ENCODE data around the gene PRODH. TPM values are rescaled to one million over a fixed set of nuclear protein-coding genes. Genes with fewer than 3 reads are reported as not detected.

Gene PRODH
- total RNA-seq (ENCODE audit: low replicate concordance), result 16.1 and 19.0 TPM in 2 replicates
- long read RNA-seq, result 0 reads

- no peak for TF ChIP-seq CTCF (conservative IDR thresholded peaks at IDR 0.05)
- Mint-ChIP-seq H3K4me1 (ENCODE audit: unreplicated experiment) (no peaks in the 10 kb centered on the region), H3K36me3 (no peaks in the 10 kb centered on the region), H3K4me3 (no peak within 1 kb of the TSS), H3K27me3 (no peaks in the 10 kb centered on the region), H3K9me3 (no peaks in the 10 kb centered on the region), H3K27ac (no peak within 1 kb of the TSS)
- DNase-seq (ENCODE audit: extremely low spot score, unreplicated experiment), result no peak
Measured at GRCh38 chr22:18935889-18936529, at the start of gene PRODH. TSS of gene PRODH (minus strand) at chr22:18936293. CDS start at chr22:18936287, 6 bp downstream.

GRCh38 chr22:18985780-18986179, 49.7 kb upstream of the PRODH start:
- Mint-ChIP-seq H3K4me3 (no peak overlapping the region), H3K9me3 (no peaks in the 10 kb centered on the region), H3K36me3 (no peaks in the 10 kb centered on the region), H3K4me1 (ENCODE audit: unreplicated experiment) (no peaks in the 10 kb centered on the region), H3K27me3 (no peaks in the 10 kb centered on the region), H3K27ac (no peak overlapping the region)
- DNase-seq (ENCODE audit: extremely low spot score, unreplicated experiment), result no peak
- no peak for TF ChIP-seq CTCF (conservative IDR thresholded peaks at IDR 0.05)

GRCh38 chr22:18984564-18984963, 48.5 kb upstream of the PRODH start:
- Mint-ChIP-seq H3K27me3 (no peaks in the 10 kb centered on the region), H3K9me3 (no peaks in the 10 kb centered on the region), H3K27ac (no peak overlapping the region), H3K4me3 (no peak overlapping the region), H3K4me1 (ENCODE audit: unreplicated experiment) (no peaks in the 10 kb centered on the region), H3K36me3 (no peaks in the 10 kb centered on the region)
- no peak for TF ChIP-seq CTCF (conservative IDR thresholded peaks at IDR 0.05)
- DNase-seq (ENCODE audit: extremely low spot score, unreplicated experiment), result peak; percentile 57

- Mint-ChIP-seq H3K27me3 (no peaks in the 10 kb centered on the region), H3K27ac (no peak overlapping the region), H3K4me3 (no peak overlapping the region), H3K36me3 (no peaks in the 10 kb centered on the region), H3K9me3 (no peaks in the 10 kb centered on the region), H3K4me1 (ENCODE audit: unreplicated experiment) (no peaks in the 10 kb centered on the region)
- peak; percentile 57 for DNase-seq (ENCODE audit: extremely low spot score, unreplicated experiment)
- no peak for TF ChIP-seq CTCF (conservative IDR thresholded peaks at IDR 0.05)
Measured at GRCh38 chr22:18983120-18983651, 47.1 kb upstream of the PRODH start.

- no peaks in the 10 kb centered on the region for H3K27me3 Mint-ChIP-seq
- H3K9me3 Mint-ChIP-seq, result no peaks in the 10 kb centered on the region
- no peak overlapping the region for H3K27ac Mint-ChIP-seq
- DNase-seq (ENCODE audit: extremely low spot score, unreplicated experiment), result no peak
- peaks cover 5% of the 10 kb centered on the region for H3K36me3 Mint-ChIP-seq
- no peaks in the 10 kb centered on the region for H3K4me1 Mint-ChIP-seq (ENCODE audit: unreplicated experiment)
- no peak overlapping the region for H3K4me3 Mint-ChIP-seq
- no peak for TF ChIP-seq CTCF (conservative IDR thresholded peaks at IDR 0.05)
Measured at GRCh38 chr22:18980829-18981228, 44.7 kb upstream of the PRODH start.
